ACC112 (cell line): Measurements from ENCODE around the gene TNS1.
A peak's percentile ranks its signal among the peaks of the same experiment; 100 is the strongest.

Experiments
- H2AFZ ChIP-seq: fragments of 200-600 bp; sonication (generic); one replicate; pipeline ENCODE4 v1.6.0; 2017; ENCODE audit warnings: antibody characterized with exemption, low read length; ENCODE audit not compliant: unreplicated experiment
- H3K27ac ChIP-seq: fragments of 200-600 bp; sonication (generic); 2 replicates; pipeline ENCODE4 v1.5.1; 2014; ENCODE audit warnings: low read depth, mild to moderate bottlenecking, antibody characterized with exemption, low read length, moderate library complexity
- H3K27me3 ChIP-seq: fragments of 200-600 bp; sonication (generic); 2 replicates; pipeline ENCODE4 v1.6.1; 2014; ENCODE audit warnings: mild to moderate bottlenecking, antibody characterized with exemption, low read length, moderate library complexity, mixed read lengths; ENCODE audit not compliant: insufficient read depth
- H3K36me3 ChIP-seq: fragments of 200-600 bp; sonication (generic); 2 replicates; pipeline ENCODE4 v1.6.1; 2016; ENCODE audit warnings: mild to moderate bottlenecking, antibody characterized with exemption, low read length, moderate library complexity, mixed read lengths; ENCODE audit not compliant: insufficient read depth
- H3K4me1 ChIP-seq: fragments of 200-600 bp; sonication (generic); one replicate; pipeline ENCODE4 v1.6.1; 2016; ENCODE audit warnings: low read length, mixed read lengths; ENCODE audit not compliant: insufficient read depth, unreplicated experiment, control insufficient read depth
- H3K4me3 ChIP-seq: fragments of 200-600 bp; sonication (generic); 2 replicates; pipeline ENCODE4 v1.5.1; 2014; ENCODE audit warnings: mild to moderate bottlenecking, low read depth, low read length
- H3K79me2 ChIP-seq: fragments of 200-600 bp; sonication (generic); one replicate; pipeline ENCODE4 v1.6.0; 2016; ENCODE audit warnings: low read length; ENCODE audit not compliant: control insufficient read depth, unreplicated experiment, insufficient read depth

TNS1 gene

GRCh38 chr2:218005028-218005427 is 2.2 kb upstream of the TNS1 start:
- H3K79me2 ChIP-seq = peaks cover 30% of the 10 kb centered on the region
- H3K27ac ChIP-seq = 0 out of 2 replicates have a peak overlapping the region, but pooled peaks have one; percentile 93

GRCh38 chr2:218003981-218004419 is 1.2 kb upstream of the TNS1 start:
- Histone ChIP-seq H3K4me3 (peak overlapping the region; percentile 78), H3K27me3 (no peaks in the 10 kb centered on the region), H3K27ac (peak overlapping the region; percentile 93), H3K36me3 (no peaks in the 10 kb centered on the region), H3K4me1 (peaks cover 69% of the 10 kb centered on the region), H3K79me2 (peaks cover 41% of the 10 kb centered on the region), H2AFZ (no peak overlapping the region)

More at GRCh38 chr2:218005028-218005427, 2.2 kb upstream of the TNS1 start:
- H3K4me1 ChIP-seq = peaks cover 59% of the 10 kb centered on the region
- H2AFZ ChIP-seq = no peak overlapping the region
- H3K27me3 ChIP-seq = no peaks in the 10 kb centered on the region
- no peaks in the 10 kb centered on the region for H3K36me3 ChIP-seq
- H3K4me3 ChIP-seq = no peak overlapping the region

GRCh38 chr2:218003281-218003944 is 618 bp upstream of the TNS1 start:
- no peaks in the 10 kb centered on the region for H3K27me3 ChIP-seq
- H3K27ac ChIP-seq = peak overlapping the region; percentile 93
- peak overlapping the region; percentile 78 for H3K4me3 ChIP-seq
- H3K36me3 ChIP-seq = no peaks in the 10 kb centered on the region
- H3K4me1 ChIP-seq = peaks cover 69% of the 10 kb centered on the region
- peaks cover 47% of the 10 kb centered on the region for H3K79me2 ChIP-seq
- peak overlapping the region; percentile 46 for H2AFZ ChIP-seq

GRCh38 chr2:218002143-218002844 is 501 bp downstream of the TNS1 start:
- Histone ChIP-seq H3K79me2 (peaks cover 58% of the 10 kb centered on the region), H3K27me3 (no peaks in the 10 kb centered on the region), H3K36me3 (no peaks in the 10 kb centered on the region), H2AFZ (no peak overlapping the region), H3K4me3 (peak overlapping the region; percentile 78), H3K4me1 (peaks cover 72% of the 10 kb centered on the region), H3K27ac (peak overlapping the region; percentile 93)

GRCh38 chr2:218001629-218002028 is 1.2 kb downstream of the TNS1 start:
- Histone ChIP-seq H3K36me3 (no peaks in the 10 kb centered on the region), H3K27ac (peak overlapping the region; percentile 30), H3K4me1 (peaks cover 73% of the 10 kb centered on the region), H3K27me3 (no peaks in the 10 kb centered on the region), H3K79me2 (peaks cover 64% of the 10 kb centered on the region), H2AFZ (no peak overlapping the region), H3K4me3 (peak overlapping the region; percentile 78)

- no peak overlapping the region for H2AFZ ChIP-seq
- H3K27me3 ChIP-seq = no peaks in the 10 kb centered on the region
- no peaks in the 10 kb centered on the region for H3K36me3 ChIP-seq
- H3K4me1 ChIP-seq = peaks cover 73% of the 10 kb centered on the region
- peak overlapping the region; percentile 76 for H3K27ac ChIP-seq
- peak overlapping the region; percentile 52 for H3K4me3 ChIP-seq
- H3K79me2 ChIP-seq = peaks cover 74% of the 10 kb centered on the region
Measured at GRCh38 chr2:218000136-218000535, 2.7 kb downstream of the TNS1 start.

- Histone ChIP-seq H2AFZ (no peak overlapping the region), H3K27me3 (no peaks in the 10 kb centered on the region), H3K4me1 (peaks cover 74% of the 10 kb centered on the region), H3K36me3 (no peaks in the 10 kb centered on the region), H3K79me2 (peaks cover 74% of the 10 kb centered on the region), H3K4me3 (peak overlapping the region; percentile 35), H3K27ac (peak overlapping the region; percentile 76)
Measured at GRCh38 chr2:217999595-217999959, 3.2 kb downstream of the TNS1 start.

- peaks cover 74% of the 10 kb centered on the region for H3K4me1 ChIP-seq
- peaks cover 74% of the 10 kb centered on the region for H3K79me2 ChIP-seq
Measured at GRCh38 chr2:217998926-217999594, 3.7 kb downstream of the TNS1 start.

GRCh38 chr2:217997510-217997909 is 5.3 kb downstream of the TNS1 start:
- H3K4me1 ChIP-seq = peaks cover 78% of the 10 kb centered on the region
- H3K27ac ChIP-seq = peak overlapping the region; percentile 94
- 0 out of 2 replicates have a peak overlapping the region, but pooled peaks have one; percentile 58 for H3K4me3 ChIP-seq

More at GRCh38 chr2:217998926-217999594, 3.7 kb downstream of the TNS1 start:
- no peaks in the 10 kb centered on the region for H3K36me3 ChIP-seq
- H3K4me3 ChIP-seq = no peak overlapping the region
- H3K27me3 ChIP-seq = no peaks in the 10 kb centered on the region
- H3K27ac ChIP-seq = no peak overlapping the region
- H2AFZ ChIP-seq = no peak overlapping the region

GRCh38 chr2:217996361-217996760 is 6.4 kb downstream of the TNS1 start:
- Histone ChIP-seq H3K4me3 (peak overlapping the region; percentile 58), H3K36me3 (no peaks in the 10 kb centered on the region), H3K4me1 (peaks cover 80% of the 10 kb centered on the region), H3K79me2 (peaks cover 80% of the 10 kb centered on the region), H2AFZ (no peak overlapping the region), H3K27ac (peak overlapping the region; percentile 94), H3K27me3 (no peaks in the 10 kb centered on the region)

More at GRCh38 chr2:217997510-217997909, 5.3 kb downstream of the TNS1 start:
- no peaks in the 10 kb centered on the region for H3K36me3 ChIP-seq
- H3K79me2 ChIP-seq = peaks cover 80% of the 10 kb centered on the region
- no peak overlapping the region for H2AFZ ChIP-seq
- no peaks in the 10 kb centered on the region for H3K27me3 ChIP-seq
